Osteocyte (in vitro differentiated cells): ENCODE measurements around the gene SLC7A8. TPM values are rescaled to one million over a fixed set of nuclear protein-coding genes. Genes with fewer than 3 reads are reported as not detected.

Experiments used
- DNase-seq: peaks from one replicate; pipeline ENCODE4 v3.0.0; 2021; ENCODE audit warnings: mixed read lengths; ENCODE audit not compliant: unreplicated experiment; ENCODE audit errors: extremely low spot score
- H3K27ac Mint-ChIP-seq: one replicate; pipeline ENCODE4 v1.8.0; 2021; ENCODE audit warnings: mild to moderate bottlenecking, mixed read lengths; ENCODE audit not compliant: unreplicated experiment
- H3K27me3 Mint-ChIP-seq: one replicate; pipeline ENCODE4 v1.8.0; 2021; ENCODE audit warnings: mixed read lengths; ENCODE audit not compliant: unreplicated experiment
- H3K36me3 Mint-ChIP-seq: one replicate; pipeline ENCODE4 v1.8.0; 2021; ENCODE audit warnings: mixed read lengths; ENCODE audit not compliant: unreplicated experiment
- H3K4me1 Mint-ChIP-seq: one replicate; pipeline ENCODE4 v1.8.0; 2021; ENCODE audit warnings: mixed read lengths; ENCODE audit not compliant: unreplicated experiment
- H3K4me3 Mint-ChIP-seq: one replicate; pipeline ENCODE4 v1.8.0; 2021; ENCODE audit warnings: mild to moderate bottlenecking, moderate library complexity, mixed read lengths; ENCODE audit not compliant: unreplicated experiment
- H3K9me3 Mint-ChIP-seq: one replicate; pipeline ENCODE4 v1.8.0; 2021; ENCODE audit warnings: mixed read lengths; ENCODE audit not compliant: unreplicated experiment
- total RNA-seq: library from RNA; stranded (reverse); gene quantifications from 2 replicates; pipeline ENCODE4 v1.2.1, GENCODE V29; 2021
- TF ChIP-seq, protein P1 (sequence below): fragments of 200-600 bp; sonication (generic); IDR thresholded peaks from 2 replicates; pipeline ENCODE4 v1.5.0; 2021; ENCODE audit warnings: antibody characterized with exemption, mild to moderate bottlenecking, moderate library complexity

The SLC7A8 gene
- total RNA-seq, 1 donor from 2014 or later = 0.75 TPM

DNA sequence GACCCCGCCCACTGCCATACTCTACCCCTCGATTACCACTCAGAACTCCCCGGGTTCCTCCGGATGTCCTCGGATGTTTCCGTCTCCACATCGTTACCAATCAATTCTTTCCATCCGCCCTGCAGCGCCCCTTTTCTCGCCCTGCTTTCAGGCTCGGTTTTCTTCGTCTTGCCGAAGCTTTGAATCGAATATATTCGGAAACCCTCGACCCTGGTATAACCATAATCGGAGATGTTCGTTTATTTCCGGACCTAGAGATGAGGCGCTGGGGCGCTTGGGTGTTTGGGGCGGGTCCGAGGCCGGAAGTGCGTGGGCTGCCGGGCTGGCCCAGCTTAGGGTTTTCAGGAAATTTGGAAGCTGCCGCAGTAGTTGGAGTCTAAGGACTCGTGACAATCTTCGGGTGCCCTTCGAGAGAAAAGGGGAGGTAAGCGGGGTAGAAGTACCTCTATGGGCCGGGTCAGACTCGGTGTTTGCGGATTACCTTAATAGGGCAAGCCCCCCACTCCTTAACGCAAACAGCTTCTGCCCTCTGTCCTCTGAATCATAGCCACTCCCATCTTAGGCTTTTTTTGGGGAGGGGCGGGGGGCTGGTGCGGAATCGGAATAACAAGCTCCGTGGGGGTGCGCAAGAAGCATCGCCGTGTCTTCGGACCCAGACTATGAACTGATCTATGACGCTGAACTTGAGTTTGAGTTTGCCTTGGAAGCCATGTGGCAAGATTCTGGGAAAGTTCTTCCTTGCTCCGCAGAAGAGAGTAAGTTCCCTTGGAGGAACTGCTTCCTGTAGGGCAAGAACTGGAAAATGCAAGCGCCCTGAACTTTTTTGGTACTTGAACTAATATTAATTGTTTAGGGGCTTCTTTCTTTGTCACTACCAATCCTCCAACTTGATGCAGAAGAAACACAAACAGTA is 88.0 kb downstream of the SLC7A8 start, which contains the start of gene C14orf119:
TSS of gene C14orf119 (plus strand) at position 310 of the 913 bp plus-strand sequence. CDS start 2,154 bp downstream, outside the sequence.
- no peak within 1 kb of the TSS for H3K27ac Mint-ChIP-seq
- H3K4me1 Mint-ChIP-seq = peaks cover 18% of the 10 kb centered on the region
- H3K9me3 Mint-ChIP-seq = no peaks in the 10 kb centered on the region
- peak; percentile 100 for DNase-seq
- no peaks in the 10 kb centered on the region for H3K27me3 Mint-ChIP-seq
- TF ChIP-seq, protein P1, sequence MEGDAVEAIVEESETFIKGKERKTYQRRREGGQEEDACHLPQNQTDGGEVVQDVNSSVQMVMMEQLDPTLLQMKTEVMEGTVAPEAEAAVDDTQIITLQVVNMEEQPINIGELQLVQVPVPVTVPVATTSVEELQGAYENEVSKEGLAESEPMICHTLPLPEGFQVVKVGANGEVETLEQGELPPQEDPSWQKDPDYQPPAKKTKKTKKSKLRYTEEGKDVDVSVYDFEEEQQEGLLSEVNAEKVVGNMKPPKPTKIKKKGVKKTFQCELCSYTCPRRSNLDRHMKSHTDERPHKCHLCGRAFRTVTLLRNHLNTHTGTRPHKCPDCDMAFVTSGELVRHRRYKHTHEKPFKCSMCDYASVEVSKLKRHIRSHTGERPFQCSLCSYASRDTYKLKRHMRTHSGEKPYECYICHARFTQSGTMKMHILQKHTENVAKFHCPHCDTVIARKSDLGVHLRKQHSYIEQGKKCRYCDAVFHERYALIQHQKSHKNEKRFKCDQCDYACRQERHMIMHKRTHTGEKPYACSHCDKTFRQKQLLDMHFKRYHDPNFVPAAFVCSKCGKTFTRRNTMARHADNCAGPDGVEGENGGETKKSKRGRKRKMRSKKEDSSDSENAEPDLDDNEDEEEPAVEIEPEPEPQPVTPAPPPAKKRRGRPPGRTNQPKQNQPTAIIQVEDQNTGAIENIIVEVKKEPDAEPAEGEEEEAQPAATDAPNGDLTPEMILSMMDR = no peak
- peaks cover 40% of the 10 kb centered on the region for H3K36me3 Mint-ChIP-seq
- H3K4me3 Mint-ChIP-seq = no peak within 1 kb of the TSS

DNA sequence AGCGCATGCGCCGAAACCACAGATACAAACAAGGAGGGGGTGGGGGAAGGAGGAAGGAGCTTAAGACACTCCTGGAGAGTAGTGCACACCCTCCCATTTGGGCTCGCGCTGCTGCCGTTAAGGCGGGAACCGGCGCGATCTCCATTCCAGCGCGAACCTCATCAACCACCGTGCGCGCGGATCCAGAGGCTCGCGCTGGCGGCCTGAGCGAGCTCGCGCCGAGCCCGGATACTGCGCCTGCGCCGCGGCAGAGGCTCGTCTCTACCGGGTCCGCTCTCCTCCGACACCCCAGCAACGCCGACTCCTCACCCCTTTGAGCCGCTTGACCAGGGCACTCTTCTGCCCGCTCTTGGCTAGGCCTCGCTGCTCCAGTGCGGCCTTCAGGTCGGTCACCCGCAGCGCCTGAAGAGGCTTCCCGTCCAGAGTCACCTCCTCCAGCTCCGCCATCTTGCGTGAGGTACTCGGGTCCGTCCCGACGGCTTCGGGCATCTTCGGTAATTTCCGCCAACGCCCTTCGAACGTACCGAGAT is 88.7 kb downstream of the SLC7A8 start, which contains the start of gene ACIN1:
TSS of gene ACIN1 (minus strand) at position 471 of the 530 bp plus-strand sequence. CDS start at position 447, 24 bp downstream.
- no peak within 1 kb of the TSS for H3K27ac Mint-ChIP-seq

DNA sequence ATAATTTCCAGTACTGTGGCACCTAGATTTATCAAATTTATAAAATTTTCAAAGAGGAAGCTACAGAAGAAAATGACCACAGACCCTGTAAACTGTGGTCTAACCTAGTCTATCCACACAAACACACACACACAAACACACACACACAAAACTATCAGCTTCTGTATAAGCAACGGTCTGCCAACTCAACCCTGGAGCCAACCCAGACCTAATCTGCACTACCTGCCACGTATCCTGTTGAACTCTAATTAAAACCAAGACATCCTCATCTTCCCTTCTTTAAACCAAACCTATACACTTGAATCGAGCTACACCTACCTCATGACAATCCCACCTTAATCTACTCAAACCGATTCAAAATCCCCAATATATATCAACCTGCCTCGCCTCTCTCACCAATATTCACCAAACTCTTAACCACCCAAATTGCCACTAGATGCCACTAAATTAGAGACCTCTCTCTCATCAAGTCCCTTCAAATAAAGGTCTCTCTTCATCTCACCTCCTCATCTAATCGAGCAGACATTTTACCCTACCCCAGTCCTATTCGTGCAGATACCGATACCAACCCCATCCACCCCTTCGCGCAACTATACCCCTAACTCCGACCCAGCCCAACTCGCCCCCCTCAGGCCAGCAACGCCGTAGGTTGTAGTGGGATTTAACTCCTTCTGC is 89.3 kb downstream of the SLC7A8 start:
- no peaks in the 10 kb centered on the region for H3K27me3 Mint-ChIP-seq

More for the DNA sequence above, 88.7 kb downstream of the SLC7A8 start, which contains the start of gene ACIN1:
- Mint-ChIP-seq H3K4me1 (peaks cover 18% of the 10 kb centered on the region), H3K9me3 (no peaks in the 10 kb centered on the region), H3K36me3 (peaks cover 45% of the 10 kb centered on the region), H3K27me3 (no peaks in the 10 kb centered on the region), H3K4me3 (no peak within 1 kb of the TSS)
- no peak for DNase-seq
- TF ChIP-seq, protein P1 = no peak

DNA sequence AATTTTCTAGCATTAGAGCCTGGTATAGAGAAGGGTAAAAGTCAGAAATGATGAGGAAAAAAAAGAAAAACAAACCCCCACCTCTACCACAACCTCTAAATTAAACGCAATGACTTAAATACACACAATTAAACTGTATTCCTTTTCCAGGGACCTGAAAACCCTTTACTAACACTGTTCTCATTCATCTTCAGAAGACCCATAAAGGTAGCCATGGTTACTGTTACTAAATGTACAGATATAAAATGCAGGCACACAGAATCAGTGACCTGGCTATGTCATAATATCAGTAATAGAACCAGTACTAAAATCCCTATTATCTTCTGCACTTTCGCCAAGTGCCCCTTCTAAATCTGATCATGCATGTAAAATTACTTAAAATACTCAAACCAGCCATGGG is 89.9 kb downstream of the SLC7A8 start:
- Mint-ChIP-seq H3K4me1 (peaks cover 18% of the 10 kb centered on the region), H3K27ac (peak overlapping the region; percentile 2), H3K9me3 (no peaks in the 10 kb centered on the region), H3K36me3 (peaks cover 40% of the 10 kb centered on the region), H3K27me3 (no peaks in the 10 kb centered on the region), H3K4me3 (no peak overlapping the region)
- no peak for DNase-seq
- TF ChIP-seq, protein P1 = no peak

More for the DNA sequence above, 89.3 kb downstream of the SLC7A8 start:
- Mint-ChIP-seq H3K4me1 (peaks cover 18% of the 10 kb centered on the region), H3K4me3 (no peak overlapping the region), H3K27ac (no peak overlapping the region), H3K9me3 (no peaks in the 10 kb centered on the region), H3K36me3 (peaks cover 46% of the 10 kb centered on the region)
- no peak for DNase-seq
- TF ChIP-seq, protein P1 = peak; percentile 16
